Osteoblast (primary cell): Measurements from ENCODE around the gene FAP. TPM values are rescaled to one million over a fixed set of nuclear protein-coding genes. Genes with fewer than 3 reads are reported as not detected.

Source experiments
- DNase-seq: peaks from one replicate; pipeline ENCODE4 v3.0.0; 2011; ENCODE audit warnings: low spot score, mixed read lengths; ENCODE audit not compliant: insufficient read length; ENCODE audit errors: missing footprints
- H2AFZ ChIP-seq: 2 replicates; pipeline ENCODE4 v1.6.0; 2011; ENCODE audit warnings: mild to moderate bottlenecking, low read length
- H3K27ac ChIP-seq: 2 replicates; pipeline ENCODE4 v1.5.1; 2011; ENCODE audit warnings: mild to moderate bottlenecking, low read depth, low read length, moderate library complexity
- H3K27me3 ChIP-seq: 2 replicates; pipeline ENCODE4 v1.6.0; 2012; ENCODE audit warnings: mild to moderate bottlenecking, control low read depth, inconsistent platforms, low read length, moderate library complexity; ENCODE audit not compliant: insufficient read depth
- H3K36me3 ChIP-seq: 2 replicates; pipeline ENCODE4 v1.5.1; 2011; ENCODE audit warnings: mild to moderate bottlenecking, low read length, control low read depth, moderate library complexity; ENCODE audit not compliant: insufficient read depth
- H3K4me1 ChIP-seq: 2 replicates; pipeline ENCODE4 v1.5.1; 2011; ENCODE audit warnings: mild to moderate bottlenecking, low read length, control low read depth, moderate library complexity; ENCODE audit not compliant: insufficient read depth
- H3K4me2 ChIP-seq: 2 replicates; pipeline ENCODE4 v1.6.0; 2011; ENCODE audit warnings: mild to moderate bottlenecking, low read length; ENCODE audit not compliant: insufficient read depth
- H3K4me3 ChIP-seq: fragments of 200-600 bp; sonication (generic); 3 replicates; pipeline ENCODE4 v1.5.1; 2012; ENCODE audit warnings: mild to moderate bottlenecking, low read length, inconsistent platforms; ENCODE audit not compliant: insufficient read depth
- H3K79me2 ChIP-seq: 2 replicates; pipeline ENCODE4 v1.6.0; 2012; ENCODE audit warnings: mild to moderate bottlenecking, low read length, control low read depth, inconsistent platforms; ENCODE audit not compliant: insufficient read depth
- H3K9me3 ChIP-seq: 2 replicates; pipeline ENCODE4 v1.5.1; 2011; ENCODE audit warnings: low read depth, low read length, control low read depth
- H4K20me1 ChIP-seq: 2 replicates; pipeline ENCODE4 v1.6.0; 2012; ENCODE audit warnings: mild to moderate bottlenecking, low read length, control low read depth; ENCODE audit not compliant: insufficient read depth
- CTCF ChIP-seq: IDR thresholded peaks from 2 replicates; pipeline ENCODE4 v1.5.1; 2011; ENCODE audit warnings: mild to moderate bottlenecking, low read depth, low read length, moderate library complexity; ENCODE audit errors: extremely low read depth
- total RNA-seq: library from RNA; depleted of rRNA; stranded (reverse); fragments of >200 nt; gene quantifications from 2 replicates; pipeline ENCODE4 v1.2.3, GENCODE V29; 2012

Gene FAP
- total RNA-seq, 1 donor = 464 TPM

- no peak for TF ChIP-seq CTCF
- H3K36me3 ChIP-seq = peaks cover 84% of the 10 kb centered on the region
Observed at GRCh38 chr2:162217598-162217997, 25.6 kb downstream of the FAP start.

DNA sequence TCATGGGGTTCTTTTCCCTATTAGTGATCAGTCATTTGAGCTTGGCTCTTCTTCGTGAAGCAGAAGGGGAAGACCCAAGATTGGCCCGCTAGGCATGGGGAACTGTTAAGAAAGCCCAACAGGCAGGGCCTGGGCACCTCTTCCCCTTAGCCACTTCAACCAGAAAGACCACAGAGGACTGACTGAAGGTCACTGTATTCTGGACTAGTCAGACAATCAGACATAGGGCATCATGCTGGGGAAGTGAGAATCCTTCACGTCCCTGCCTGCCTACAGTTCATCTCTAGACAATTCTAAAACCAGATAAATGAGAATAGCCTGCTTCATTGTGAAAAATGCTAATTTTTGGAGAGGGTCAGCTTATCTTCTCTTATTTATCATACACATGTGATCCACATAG is 28.1 kb downstream of the FAP start:
- Histone ChIP-seq H3K27me3 (no peaks in the 10 kb centered on the region), H2AFZ (no peak overlapping the region), H3K4me2 (no peak overlapping the region), H3K36me3 (peaks cover 90% of the 10 kb centered on the region), H3K27ac (no peak overlapping the region), H3K4me1 (peaks cover 6% of the 10 kb centered on the region), H3K9me3 (no peaks in the 10 kb centered on the region), H3K79me2 (peaks cover 24% of the 10 kb centered on the region), H3K4me3 (no peak overlapping the region), H4K20me1 (no peaks in the 10 kb centered on the region)
- DNase-seq = no peak
- TF ChIP-seq CTCF = no peak

More at GRCh38 chr2:162217598-162217997, 25.6 kb downstream of the FAP start:
- Histone ChIP-seq H3K4me2 (no peak overlapping the region), H3K9me3 (no peaks in the 10 kb centered on the region), H4K20me1 (no peaks in the 10 kb centered on the region), H2AFZ (no peak overlapping the region), H3K4me3 (no peak overlapping the region), H3K79me2 (peaks cover 28% of the 10 kb centered on the region), H3K4me1 (peaks cover 4% of the 10 kb centered on the region), H3K27me3 (no peaks in the 10 kb centered on the region), H3K27ac (no peak overlapping the region)
- no peak for DNase-seq

DNA sequence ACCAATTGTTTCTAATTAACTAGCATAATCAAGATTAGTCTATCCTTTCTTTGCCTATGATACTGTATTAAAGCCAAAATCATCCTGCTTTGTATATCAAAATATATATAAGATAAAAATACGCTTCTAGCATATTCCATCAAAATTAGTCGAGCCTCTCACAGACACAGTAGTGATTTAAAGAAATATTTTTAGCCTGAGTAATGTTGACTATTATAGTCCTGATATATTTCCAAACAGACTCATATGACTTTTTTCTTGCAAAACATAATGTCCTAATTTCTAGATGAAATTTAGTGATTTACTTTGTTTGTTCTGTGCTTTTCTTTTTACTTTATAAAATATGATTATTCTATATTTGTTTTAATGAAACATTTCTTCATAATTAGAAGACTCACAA is 30.9 kb downstream of the FAP start:
- Histone ChIP-seq H4K20me1 (no peaks in the 10 kb centered on the region), H3K27me3 (no peaks in the 10 kb centered on the region), H3K27ac (peak overlapping the region; percentile 3), H3K9me3 (no peaks in the 10 kb centered on the region), H2AFZ (no peak overlapping the region), H3K4me1 (peaks cover 6% of the 10 kb centered on the region), H3K79me2 (peaks cover 15% of the 10 kb centered on the region), H3K4me2 (no peak overlapping the region), H3K4me3 (no peak overlapping the region), H3K36me3 (peaks cover 84% of the 10 kb centered on the region)
- TF ChIP-seq CTCF = no peak
- no peak for DNase-seq

DNA sequence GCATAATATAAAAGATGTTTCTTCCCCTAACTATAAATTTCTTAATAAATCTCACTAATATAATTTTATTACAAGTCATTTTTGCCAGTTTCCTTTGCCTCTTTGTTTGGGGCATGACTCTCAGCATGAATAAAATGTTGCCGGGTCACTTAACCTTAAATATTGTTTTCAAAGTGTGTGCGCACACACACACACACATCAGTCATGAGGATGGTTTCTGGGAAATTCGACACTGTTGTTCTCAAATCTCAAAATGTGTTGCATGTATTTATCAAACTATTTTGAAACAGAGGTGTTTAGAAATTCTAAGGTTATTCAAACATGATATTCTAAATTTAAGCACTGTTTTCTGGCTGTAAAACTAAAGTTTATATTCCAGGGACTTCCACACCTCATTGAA is 31.5 kb downstream of the FAP start:
- no peak for DNase-seq
- H3K4me1 ChIP-seq = peaks cover 6% of the 10 kb centered on the region
- no peaks in the 10 kb centered on the region for H3K9me3 ChIP-seq
- H3K79me2 ChIP-seq = peaks cover 9% of the 10 kb centered on the region
- no peaks in the 10 kb centered on the region for H4K20me1 ChIP-seq
- H3K36me3 ChIP-seq = peaks cover 83% of the 10 kb centered on the region
- H3K27ac ChIP-seq = peak overlapping the region; percentile 3
- H3K27me3 ChIP-seq = no peaks in the 10 kb centered on the region
- H2AFZ ChIP-seq = no peak overlapping the region
- H3K4me2 ChIP-seq = no peak overlapping the region
- no peak overlapping the region for H3K4me3 ChIP-seq
- TF ChIP-seq CTCF = no peak
